Adrenal gland (tissue), 12 donors: ENCODE results near the gene TAF4. TPM values are rescaled to one million over a fixed set of nuclear protein-coding genes. Genes with fewer than 3 reads are reported as not detected.

Source experiments
- DNase-seq, 7 donors: peaks; one replicate each; pipeline ENCODE4 v3.0.0-alpha.2; 2019 to 2020
- H3K27ac ChIP-seq, 5 donors: fragments of 200-600 bp; sonication (generic) in 4 of 5; 1 replicate in 3 of 5; 2 replicates in 2 of 5; pipeline versions ENCODE4 v1.5.1 to v1.8.0; 2016 to 2020; ENCODE audit warnings: mild to moderate bottlenecking in 1 of 5
- H3K27me3 ChIP-seq: fragments of 200-600 bp; 2 replicates; pipeline ENCODE4 v1.8.0; 2021
- H3K36me3 ChIP-seq, 2 donors: fragments of 200-600 bp; replicated peaks in 1 of 2; 1 replicate in 1 of 2; 2 replicates in 1 of 2; pipeline versions ENCODE4 v1.5.1 to v1.8.0; 2018 to 2022
- H3K4me1 ChIP-seq, 2 donors: fragments of 200-600 bp; replicated peaks in 1 of 2; 1 replicate in 1 of 2; 2 replicates in 1 of 2; pipeline versions ENCODE4 v1.5.1 to v1.8.0; 2018 to 2021
- H3K4me3 ChIP-seq, 4 donors: fragments of 200-600 bp; sonication (generic) in 3 of 4; one replicate each; pipeline ENCODE4 v1.5.1; 2016 to 2018
- H3K9me3 ChIP-seq, 3 donors: fragments of 200-600 bp; sonication (generic) in 1 of 3; replicated peaks in 1 of 3; 1 replicate in 2 of 3; 2 replicates in 1 of 3; pipeline versions ENCODE4 v1.5.1 to v1.8.0; 2016 to 2021
- CTCF ChIP-seq, 6 experiments: fragments of 450-650 bp in 4 of 6; fragments of 200-600 bp in 2 of 6; sonication (generic) in 1 of 6; IDR thresholded peaks; 1 replicate in 5 of 6; 2 replicates in 1 of 6; pipeline versions ENCODE4 v1.5.1 to v1.8.0; 2016 to 2021; ENCODE audit warnings: antibody characterized with exemption in 6 of 6, mild to moderate bottlenecking in 2 of 6, moderate library complexity in 1 of 6
- POLR2A ChIP-seq, 2 donors: fragments of 450-650 bp; IDR thresholded peaks; one replicate each; pipeline ENCODE4 v1.6.1; 2017; ENCODE audit warnings: antibody characterized with exemption in 2 of 2, mild to moderate bottlenecking in 2 of 2, moderate library complexity in 1 of 2
- WGBS, 4 donors: extraction: QIAGEN DNeasy Blood & Tissue Kit in 2 of 4; methylation state at CpG; one replicate each; pipeline versions ENCODE4 v1.1.5 to v1.1.7; 2013 to 2017; 5-methylcytosine and 5-hydroxymethylcytosine counted together
- intact Hi-C, 2 donors: fragments of 100-400 bp; cut with DNase I; formaldehyde crosslinking; loops; one replicate each; pipeline versions ENCODE4 v1.14.1 to v1.15.0; 2022 to 2023
- polyA plus RNA-seq, 3 donors: library from polyadenylated mRNA; stranded (reverse); fragments of 200-250 nt in 2 of 3; fragments of 350-450 nt in 1 of 3; fragmentation: Illumina TruSeq in 1 of 3; extraction: RNeasy Lipid Tissue Mini Kit (QIAGEN cat#74804) in 1 of 3; gene quantifications; one replicate each; pipeline ENCODE4 v1.2.3, GENCODE V29; 2013 to 2014
- total RNA-seq, 9 donors: library from RNA; depleted of rRNA in 4 of 9; stranded (reverse); fragments of >200 nt in 4 of 9; fragments of 120-200 nt in 1 of 9; fragmentation: NEBNext Ultra II Directional in 1 of 9; extraction: Animal tissue kit (Norgen Biotek cat#: 25700) in 1 of 9; gene quantifications; one replicate each; pipeline versions ENCODE4 v1.1.0 to v1.2.4, GENCODE V29; 2013 to 2023
- donor health status: healthy with polysubstance abuse.
- donor health status: Bipolar disorder and iron deficiency.
- donor health status: DM: yes; HTN: yes; CAD: no.
- donor health status: DM: no; HTN: no; CAD: no.
- donor health status: DM: no; HTN: no; CAD: no.
- donor health status: DM: yes; HTN: yes; CAD: no.

Gene TAF4
- total and polyA plus RNA-seq, 12 donors: 5.2 to 30.9 (median 14.8) TPM

DNA sequence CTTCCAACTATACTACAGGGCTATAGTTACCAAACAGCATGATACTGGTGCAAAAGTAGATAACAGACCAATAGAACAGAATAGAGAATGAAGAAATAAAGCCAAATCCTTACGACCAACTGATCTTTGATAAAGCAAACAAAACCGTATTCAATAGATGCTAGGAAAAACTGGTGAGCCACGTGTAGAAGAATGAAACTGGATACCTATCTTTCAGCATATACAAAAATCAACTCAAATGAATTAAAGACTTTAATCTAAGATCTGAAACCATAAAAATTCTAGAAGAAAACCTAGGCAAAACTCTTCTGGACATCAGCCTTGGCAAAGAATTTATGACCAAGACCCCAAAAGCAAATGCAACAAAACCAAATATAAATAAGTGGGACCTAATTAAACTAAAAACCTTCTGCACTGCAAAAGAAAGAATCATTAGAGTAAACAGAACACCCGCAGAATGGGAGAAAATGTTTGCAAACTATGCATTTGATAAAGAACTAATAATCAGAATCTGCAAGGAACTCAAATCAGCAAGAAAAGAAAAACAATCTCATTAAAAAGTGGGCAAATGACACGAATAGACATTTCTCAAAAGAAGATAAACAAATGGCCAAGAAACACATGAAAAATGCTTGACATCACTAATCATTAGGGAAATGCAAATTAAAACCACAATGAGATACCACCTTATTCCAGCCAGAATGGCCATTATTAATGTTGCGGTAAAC is 109.8 kb downstream of the TAF4 start:
- WGBS, 4 donors: 55 to 65% (median 62%) methylated on average over 6 of the region's 6 CpGs

GRCh38 chr20:61954276-61955021 is 111.2 kb downstream of the TAF4 start:
- H3K27ac ChIP-seq: no peak overlapping the region
- peak in 4 of 7 donors; percentile 5 to 46 (median 12) for DNase-seq
- no peaks in the 10 kb centered on the region for H3K36me3 ChIP-seq
- H3K4me1 ChIP-seq: peaks cover 4 to 11% of the 10 kb centered on the region in 2 donors
- no peaks in the 10 kb centered on the region for H3K9me3 ChIP-seq
- no peaks in the 10 kb centered on the region for H3K27me3 ChIP-seq
- WGBS, 4 donors: 58 to 62% (median 61%) methylated on average over 16 of the region's 16 CpGs
- intact Hi-C loops: no loop called here
- TF ChIP-seq POLR2A (IDR thresholded peaks at IDR 0.05) (no peak), CTCF (IDR thresholded peaks at IDR 0.05) (no peak)
- no peak overlapping the region for H3K4me3 ChIP-seq

More for the DNA sequence above, 109.8 kb downstream of the TAF4 start:
- no peak overlapping the region for H3K27ac ChIP-seq
- intact Hi-C loops: no loop called here
- no peaks in the 10 kb centered on the region for H3K27me3 ChIP-seq
- H3K4me1 ChIP-seq: peaks cover 4 to 11% of the 10 kb centered on the region in 2 donors
- no peak for DNase-seq
- H3K36me3 ChIP-seq: no peaks in the 10 kb centered on the region
- H3K4me3 ChIP-seq: no peak overlapping the region
- TF ChIP-seq CTCF (IDR thresholded peaks at IDR 0.05): no peak
- TF ChIP-seq POLR2A (IDR thresholded peaks at IDR 0.05): no peak
- no peaks in the 10 kb centered on the region for H3K9me3 ChIP-seq

DNA sequence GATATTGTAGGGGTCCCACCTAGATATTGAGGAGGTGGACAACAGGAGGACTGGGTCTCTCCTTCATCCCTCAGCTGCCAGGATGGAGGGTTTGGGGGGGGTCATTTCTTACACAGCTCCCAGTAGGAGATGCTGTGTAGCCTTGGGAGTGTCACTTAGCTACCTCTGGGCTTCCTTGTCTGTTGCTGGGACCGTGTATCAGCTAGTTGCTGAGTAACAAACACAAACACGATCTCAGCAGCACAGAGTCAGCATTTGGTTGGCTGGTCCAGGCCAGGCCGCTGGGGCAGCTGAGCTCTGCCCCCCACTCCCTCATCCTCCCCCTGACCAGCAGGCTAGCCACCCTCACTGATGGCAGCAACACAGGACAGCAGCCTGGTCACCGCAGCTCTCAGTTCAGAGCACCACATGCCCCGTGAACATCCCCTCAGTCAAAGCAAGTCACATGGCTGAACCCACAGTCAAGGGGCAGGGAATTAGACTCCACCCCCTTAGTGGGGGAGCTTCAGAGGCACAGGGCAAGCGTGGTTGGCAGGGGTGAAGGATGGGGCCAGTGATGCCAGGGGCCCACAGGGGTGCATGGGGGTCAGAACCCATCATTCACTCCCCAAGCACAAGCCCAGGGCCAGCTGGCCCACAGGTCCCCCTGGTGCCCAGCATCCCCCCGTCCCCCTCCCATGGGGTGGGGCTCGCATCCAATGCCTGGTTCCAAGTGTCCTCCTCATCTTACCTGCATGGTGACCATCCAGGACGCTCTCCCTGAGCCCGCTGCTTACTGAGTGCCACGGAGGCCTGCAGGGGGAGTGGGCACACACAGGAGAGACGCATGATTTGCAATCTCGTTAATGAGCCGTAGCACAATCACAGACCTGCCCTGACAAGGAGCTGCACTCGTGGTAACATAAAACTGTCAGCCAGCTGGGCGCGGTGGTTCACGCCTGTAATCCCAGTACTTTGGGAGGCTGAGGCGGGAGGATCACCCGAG is 112.4 kb downstream of the TAF4 start:
- DNase-seq: peak in 4 of 7 donors; percentile 10 to 36 (median 11)
- H3K9me3 ChIP-seq: no peaks in the 10 kb centered on the region
- H3K4me3 ChIP-seq: no peak overlapping the region
- 92 to 93% (median 92%) methylated on average over 10 to 20 of the region's 20 CpGs for WGBS, 4 donors
- intact Hi-C loops: no loop called here
- no peaks in the 10 kb centered on the region for H3K27me3 ChIP-seq
- H3K36me3 ChIP-seq: no peaks in the 10 kb centered on the region
- H3K27ac ChIP-seq: no peak overlapping the region
- H3K4me1 ChIP-seq: peaks cover 4 to 11% of the 10 kb centered on the region in 2 donors
- TF ChIP-seq POLR2A (IDR thresholded peaks at IDR 0.05) (no peak), CTCF (IDR thresholded peaks at IDR 0.05) (no peak)
